Measurements from ENCODE around the gene EIF3CL.
"Not testable (repeated sequence)": the region's sequence is repeated elsewhere in the genome, so short reads cannot be mapped to it uniquely, and the experiment has no call there.

Gene EIF3CL

GRCh38 chr16:28403220-28404072 is at the start of gene EIF3CL:
Gene EIF3CL, minus strand, starts transcription at chr16:28403841. Its CDS starts 223 bp downstream, at chr16:28403618.
- peak within 1 kb of the TSS; percentile 48 for H3K4me2 ChIP-seq (ENCODE audit: low read length)
- H3K4me3 ChIP-seq (ENCODE audit: low read length) = peak within 1 kb of the TSS; percentile 65
- not testable (repeated sequence) for H3K9me3 ChIP-seq (ENCODE audit: insufficient read depth, low read length); H3K27ac ChIP-seq (ENCODE audit: low read length); H2AFZ ChIP-seq (ENCODE audit: low read depth, low read length); H3K4me1 ChIP-seq (ENCODE audit: low read length); H3K9ac ChIP-seq (ENCODE audit: low read length); H3K36me3 ChIP-seq (replicated peaks; ENCODE audit: low read depth, low read length); H3K27me3 ChIP-seq (ENCODE audit: low read depth, low read length); H4K20me1 ChIP-seq (ENCODE audit: insufficient read depth, low read length); H3K79me2 ChIP-seq (ENCODE audit: low read length)

GRCh38 chr16:28447081-28447480 is 43.4 kb upstream of the EIF3CL start:
- not testable (repeated sequence) for H3K4me2 ChIP-seq (ENCODE audit: low read length); H4K20me1 ChIP-seq (ENCODE audit: insufficient read depth, low read length); H2AFZ ChIP-seq (ENCODE audit: low read depth, low read length); H3K4me3 ChIP-seq (ENCODE audit: low read length); H3K36me3 ChIP-seq (replicated peaks; ENCODE audit: low read depth, low read length); H3K4me1 ChIP-seq (ENCODE audit: low read length); H3K79me2 ChIP-seq (ENCODE audit: low read length); H3K9me3 ChIP-seq (ENCODE audit: insufficient read depth, low read length); H3K27ac ChIP-seq (ENCODE audit: low read length); H3K9ac ChIP-seq (ENCODE audit: low read length); H3K27me3 ChIP-seq (ENCODE audit: low read depth, low read length)

- H3K27me3 ChIP-seq (ENCODE audit: low read depth, low read length); H4K20me1 ChIP-seq (ENCODE audit: insufficient read depth, low read length); H3K36me3 ChIP-seq (replicated peaks; ENCODE audit: low read depth, low read length); H3K4me2 ChIP-seq (ENCODE audit: low read length); H2AFZ ChIP-seq (ENCODE audit: low read depth, low read length); H3K79me2 ChIP-seq (ENCODE audit: low read length); H3K9me3 ChIP-seq (ENCODE audit: insufficient read depth, low read length); H3K27ac ChIP-seq (ENCODE audit: low read length); H3K4me1 ChIP-seq (ENCODE audit: low read length); H3K9ac ChIP-seq (ENCODE audit: low read length); H3K4me3 ChIP-seq (ENCODE audit: low read length): not testable (repeated sequence)
These were observed 42.7 kb upstream of the EIF3CL start for GRCh38 chr16:28446388-28446787.

DNA sequence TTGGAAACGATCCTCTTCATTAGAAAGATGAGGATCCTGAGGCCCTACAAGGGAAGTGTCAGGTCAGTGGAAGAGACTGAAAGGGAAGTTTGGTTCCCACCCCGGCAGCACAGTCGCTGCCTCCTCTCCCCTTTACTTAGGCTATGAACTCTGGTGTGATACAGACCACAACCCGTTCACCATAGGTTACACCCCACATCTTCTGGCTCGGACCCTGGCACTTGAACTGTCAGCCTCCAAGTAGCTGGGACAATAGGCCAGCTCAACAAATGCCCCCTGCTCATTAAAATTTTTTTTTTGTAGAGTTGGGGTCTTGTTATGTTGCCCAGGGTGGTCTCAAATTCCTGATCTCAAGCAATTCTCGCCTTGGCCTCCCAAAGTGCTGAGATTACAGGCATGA is 40.3 kb upstream of the EIF3CL start:
- H2AFZ ChIP-seq (ENCODE audit: low read depth, low read length); H3K4me2 ChIP-seq (ENCODE audit: low read length); H3K9ac ChIP-seq (ENCODE audit: low read length); H3K36me3 ChIP-seq (replicated peaks; ENCODE audit: low read depth, low read length); H4K20me1 ChIP-seq (ENCODE audit: insufficient read depth, low read length); H3K9me3 ChIP-seq (ENCODE audit: insufficient read depth, low read length); H3K4me1 ChIP-seq (ENCODE audit: low read length); H3K27me3 ChIP-seq (ENCODE audit: low read depth, low read length); H3K4me3 ChIP-seq (ENCODE audit: low read length); H3K79me2 ChIP-seq (ENCODE audit: low read length); H3K27ac ChIP-seq (ENCODE audit: low read length): not testable (repeated sequence)

- not testable (repeated sequence) for H3K4me1 ChIP-seq (ENCODE audit: low read length); H3K79me2 ChIP-seq (ENCODE audit: low read length); H3K27ac ChIP-seq (ENCODE audit: low read length); H3K27me3 ChIP-seq (ENCODE audit: low read depth, low read length); H3K4me3 ChIP-seq (ENCODE audit: low read length); H3K9ac ChIP-seq (ENCODE audit: low read length); H2AFZ ChIP-seq (ENCODE audit: low read depth, low read length); H4K20me1 ChIP-seq (ENCODE audit: insufficient read depth, low read length); H3K9me3 ChIP-seq (ENCODE audit: insufficient read depth, low read length); H3K4me2 ChIP-seq (ENCODE audit: low read length); H3K36me3 ChIP-seq (replicated peaks; ENCODE audit: low read depth, low read length)
These were observed 35.3 kb upstream of the EIF3CL start for GRCh38 chr16:28438899-28439298.

GRCh38 chr16:28435340-28435739 is 31.7 kb upstream of the EIF3CL start:
- H4K20me1 ChIP-seq (ENCODE audit: insufficient read depth, low read length); H3K27me3 ChIP-seq (ENCODE audit: low read depth, low read length); H3K36me3 ChIP-seq (replicated peaks; ENCODE audit: low read depth, low read length); H3K4me3 ChIP-seq (ENCODE audit: low read length); H3K4me1 ChIP-seq (ENCODE audit: low read length); H3K79me2 ChIP-seq (ENCODE audit: low read length); H3K9ac ChIP-seq (ENCODE audit: low read length); H2AFZ ChIP-seq (ENCODE audit: low read depth, low read length); H3K4me2 ChIP-seq (ENCODE audit: low read length); H3K9me3 ChIP-seq (ENCODE audit: insufficient read depth, low read length); H3K27ac ChIP-seq (ENCODE audit: low read length): not testable (repeated sequence)

GRCh38 chr16:28426060-28426680 is 22.5 kb upstream of the EIF3CL start:
- not testable (repeated sequence) for H3K79me2 ChIP-seq (ENCODE audit: low read length); H3K4me1 ChIP-seq (ENCODE audit: low read length); H2AFZ ChIP-seq (ENCODE audit: low read depth, low read length); H3K4me2 ChIP-seq (ENCODE audit: low read length); H3K9ac ChIP-seq (ENCODE audit: low read length); H3K27ac ChIP-seq (ENCODE audit: low read length); H4K20me1 ChIP-seq (ENCODE audit: insufficient read depth, low read length); H3K36me3 ChIP-seq (replicated peaks; ENCODE audit: low read depth, low read length); H3K9me3 ChIP-seq (ENCODE audit: insufficient read depth, low read length); H3K27me3 ChIP-seq (ENCODE audit: low read depth, low read length); H3K4me3 ChIP-seq (ENCODE audit: low read length)

GRCh38 chr16:28421071-28421750 is 17.6 kb upstream of the EIF3CL start:
- H3K9me3 ChIP-seq (ENCODE audit: insufficient read depth, low read length); H3K9ac ChIP-seq (ENCODE audit: low read length); H3K4me3 ChIP-seq (ENCODE audit: low read length); H3K27me3 ChIP-seq (ENCODE audit: low read depth, low read length); H2AFZ ChIP-seq (ENCODE audit: low read depth, low read length); H3K79me2 ChIP-seq (ENCODE audit: low read length); H4K20me1 ChIP-seq (ENCODE audit: insufficient read depth, low read length); H3K27ac ChIP-seq (ENCODE audit: low read length); H3K36me3 ChIP-seq (replicated peaks; ENCODE audit: low read depth, low read length); H3K4me2 ChIP-seq (ENCODE audit: low read length); H3K4me1 ChIP-seq (ENCODE audit: low read length): not testable (repeated sequence)

GRCh38 chr16:28417033-28417432 is 13.4 kb upstream of the EIF3CL start:
- H3K9me3 ChIP-seq (ENCODE audit: insufficient read depth, low read length); H3K4me3 ChIP-seq (ENCODE audit: low read length); H3K4me1 ChIP-seq (ENCODE audit: low read length); H3K79me2 ChIP-seq (ENCODE audit: low read length); H3K4me2 ChIP-seq (ENCODE audit: low read length); H3K27me3 ChIP-seq (ENCODE audit: low read depth, low read length); H2AFZ ChIP-seq (ENCODE audit: low read depth, low read length); H4K20me1 ChIP-seq (ENCODE audit: insufficient read depth, low read length); H3K9ac ChIP-seq (ENCODE audit: low read length); H3K36me3 ChIP-seq (replicated peaks; ENCODE audit: low read depth, low read length); H3K27ac ChIP-seq (ENCODE audit: low read length): not testable (repeated sequence)

All from OCI-LY3 (cell line).